Measurements from ENCODE around the gene MMP28. TPM values are rescaled to one million over a fixed set of nuclear protein-coding genes. Genes with fewer than 3 reads are reported as not detected.

The MMP28 gene
- polyA plus RNA-seq, 4 donors = 3.0 to 30.5 (median 24.0) TPM

DNA sequence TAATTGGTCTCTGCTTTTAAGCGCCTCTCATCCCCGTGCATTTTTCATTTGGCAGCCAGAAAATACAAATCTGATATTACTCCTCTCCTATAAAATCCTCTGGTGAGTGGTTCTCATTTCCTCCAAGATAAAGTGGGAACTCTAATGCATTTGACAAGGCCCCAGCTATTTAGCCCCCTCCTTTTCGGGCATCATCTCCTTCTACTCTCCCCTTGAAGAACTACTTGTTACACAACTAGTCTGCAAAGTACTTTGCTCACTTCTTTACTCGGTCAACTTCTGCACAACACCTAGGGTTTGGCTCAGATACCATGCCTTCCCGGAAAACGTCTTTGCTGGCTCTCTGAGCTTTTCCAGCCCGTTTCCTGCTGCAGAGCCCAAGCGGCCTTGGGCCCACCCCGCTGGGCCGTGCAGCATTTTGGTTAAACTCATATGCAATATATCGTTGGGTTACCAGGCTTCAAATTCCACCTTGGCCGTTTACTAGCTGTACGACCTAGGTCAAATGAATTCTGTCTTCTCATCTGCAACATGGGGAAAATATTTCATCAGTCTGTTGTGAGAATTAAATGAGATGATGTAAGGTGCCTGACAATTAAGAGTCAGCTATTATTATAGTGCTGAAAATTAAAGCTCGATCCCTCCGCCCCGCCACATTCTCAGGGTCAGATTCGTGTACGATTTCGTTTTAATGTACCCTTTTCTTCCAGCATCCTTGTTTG lies 13.0 kb upstream of the MMP28 start:
- Histone ChIP-seq H3K4me1 (ENCODE audit: control insufficient read depth in 3 of 3, insufficient read depth in 2 of 3, low read depth in 1 of 3, low read length in 2 of 3) (peaks cover 0 to 7% (median 3%) of the 10 kb centered on the region in 3 donors), H3K36me3 (ENCODE audit: control insufficient read depth in 3 of 3, insufficient read depth in 2 of 3, low read depth in 1 of 3, low read length in 3 of 3) (peaks cover 0 to 8% (median 0%) of the 10 kb centered on the region in 3 donors), H3K27ac (ENCODE audit: low read depth in 1 of 3, low read length in 2 of 3) (peak overlapping the region; percentile 78 to 99 (median 89)), H3K27me3 (ENCODE audit: control insufficient read depth in 3 of 3, insufficient read depth in 3 of 3, low read length in 3 of 3) (no peaks in the 10 kb centered on the region), H3K9me3 (ENCODE audit: control insufficient read depth in 2 of 2, insufficient read depth in 1 of 2, low read depth in 1 of 2, low read length in 1 of 2) (no peaks in the 10 kb centered on the region), H3K4me3 (ENCODE audit: low read depth in 1 of 3, low read length in 3 of 3) (peak overlapping the region in 2 of 3 donors; percentile 13 to 98)
- DNase-seq (no peak), FAIRE-seq (no peak)
- WGBS, 3 donors = 26 to 28% (median 27%) methylated on average over 19 of the region's 19 CpGs

DNA sequence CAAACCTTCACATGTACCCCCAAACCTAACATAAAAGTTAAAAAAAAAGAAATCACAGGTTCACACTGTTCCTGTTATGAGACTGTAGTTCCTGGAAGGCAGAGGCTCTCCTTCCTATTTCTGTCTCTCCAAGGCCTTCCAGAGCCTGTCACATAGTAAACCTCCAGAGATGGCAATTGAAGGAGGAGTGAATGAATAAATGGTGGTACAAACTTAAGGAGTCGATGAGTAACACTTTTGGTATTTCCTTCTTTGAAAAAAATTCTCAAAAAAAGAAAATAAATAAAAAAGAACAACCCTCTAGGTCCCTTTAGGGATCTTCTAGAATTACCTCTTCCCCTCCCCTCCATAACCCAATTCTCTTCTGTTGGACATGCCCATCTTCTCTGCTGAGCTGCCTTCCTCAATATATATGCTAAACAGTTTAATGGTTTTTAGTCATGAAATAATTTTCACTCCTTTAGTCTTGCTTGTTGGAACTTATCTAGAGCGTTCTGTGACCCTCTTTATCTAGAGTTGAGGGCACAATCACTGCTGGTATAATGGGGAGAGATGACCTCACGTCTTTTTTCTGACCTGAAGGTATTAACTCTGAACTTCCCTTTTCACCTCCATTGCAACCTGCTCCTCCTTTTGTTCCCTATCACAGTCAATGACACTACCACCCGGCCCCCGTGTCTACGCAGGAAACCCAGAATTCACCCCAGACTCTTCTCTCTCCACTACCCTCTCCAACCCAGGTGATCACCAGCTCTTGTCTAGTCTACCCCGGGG lies 12.1 kb upstream of the MMP28 start:
- peaks cover 0 to 7% (median 3%) of the 10 kb centered on the region in 3 donors for H3K4me1 ChIP-seq (ENCODE audit: control insufficient read depth in 3 of 3, insufficient read depth in 2 of 3, low read depth in 1 of 3, low read length in 2 of 3)
- no peaks in the 10 kb centered on the region for H3K27me3 ChIP-seq (ENCODE audit: control insufficient read depth in 3 of 3, insufficient read depth in 3 of 3, low read length in 3 of 3)
- no peak overlapping the region for H3K4me3 ChIP-seq (ENCODE audit: low read depth in 1 of 3, low read length in 3 of 3)
- H3K27ac ChIP-seq (ENCODE audit: low read depth in 1 of 3, low read length in 2 of 3) = no peak overlapping the region
- no peaks in the 10 kb centered on the region for H3K9me3 ChIP-seq (ENCODE audit: control insufficient read depth in 2 of 2, insufficient read depth in 1 of 2, low read depth in 1 of 2, low read length in 1 of 2)
- 84 to 86% (median 86%) methylated on average over 7 of the region's 7 CpGs for WGBS, 3 donors
- H3K36me3 ChIP-seq (ENCODE audit: control insufficient read depth in 3 of 3, insufficient read depth in 2 of 3, low read depth in 1 of 3, low read length in 3 of 3) = peaks cover 0 to 2% (median 0%) of the 10 kb centered on the region in 3 donors
- FAIRE-seq (no peak), DNase-seq (no peak)

GRCh38 chr17:35804658-35805192 lies 9.3 kb upstream of the MMP28 start:
- FAIRE-seq (no peak), DNase-seq (peak; percentile 88 to 91)
- 0 to 31% (median 29%) methylated on average over 1 of the region's 1 CpG for WGBS, 3 donors
- H3K27me3 ChIP-seq (ENCODE audit: control insufficient read depth in 3 of 3, insufficient read depth in 3 of 3, low read length in 3 of 3) = no peaks in the 10 kb centered on the region
- peaks cover 0 to 7% (median 0%) of the 10 kb centered on the region in 3 donors for H3K4me1 ChIP-seq (ENCODE audit: control insufficient read depth in 3 of 3, insufficient read depth in 2 of 3, low read depth in 1 of 3, low read length in 2 of 3)
- H3K27ac ChIP-seq (ENCODE audit: low read depth in 1 of 3, low read length in 2 of 3) = no peak overlapping the region
- H3K36me3 ChIP-seq (ENCODE audit: control insufficient read depth in 3 of 3, insufficient read depth in 2 of 3, low read depth in 1 of 3, low read length in 3 of 3) = no peaks in the 10 kb centered on the region
- no peaks in the 10 kb centered on the region for H3K9me3 ChIP-seq (ENCODE audit: control insufficient read depth in 2 of 2, insufficient read depth in 1 of 2, low read depth in 1 of 2, low read length in 1 of 2)
- H3K4me3 ChIP-seq (ENCODE audit: low read depth in 1 of 3, low read length in 3 of 3) = no peak overlapping the region

DNA sequence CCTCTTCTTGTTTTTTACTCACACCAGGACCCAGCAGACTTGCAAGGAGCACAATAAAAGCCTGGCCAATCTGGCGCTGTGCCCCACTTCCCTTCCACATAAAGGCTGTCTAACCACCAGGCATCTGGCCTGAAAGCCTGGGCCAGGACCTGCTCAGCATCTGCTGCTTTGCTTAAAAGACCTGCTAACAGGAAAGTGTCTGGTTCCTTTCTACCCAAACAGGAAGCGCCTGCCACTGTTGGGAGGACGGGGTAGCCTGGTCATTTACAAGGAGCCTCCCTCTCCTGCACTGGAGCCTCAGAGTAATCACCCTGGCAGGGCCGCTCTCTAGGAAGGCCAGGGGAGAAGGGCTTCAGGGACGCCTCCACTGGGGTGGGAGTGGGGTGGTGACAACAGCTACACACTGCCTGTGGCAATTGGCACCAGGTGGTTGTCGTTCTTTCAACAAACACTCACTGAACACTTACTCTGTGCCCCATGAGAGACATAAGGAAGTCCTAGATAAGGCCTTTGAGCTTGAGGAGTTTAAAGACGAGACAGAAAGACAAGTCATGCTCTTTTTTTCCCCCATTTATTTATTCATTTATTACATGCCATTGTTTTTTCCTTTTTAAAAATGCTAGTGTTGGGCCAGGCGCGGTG lies 6.3 kb upstream of the MMP28 start:
- WGBS, 3 donors = 56 to 66% (median 58%) methylated on average over 8 to 9 of the region's 9 CpGs
- no peaks in the 10 kb centered on the region for H3K9me3 ChIP-seq (ENCODE audit: control insufficient read depth in 2 of 2, insufficient read depth in 1 of 2, low read depth in 1 of 2, low read length in 1 of 2)
- peaks cover 0 to 14% (median 0%) of the 10 kb centered on the region in 3 donors for H3K27me3 ChIP-seq (ENCODE audit: control insufficient read depth in 3 of 3, insufficient read depth in 3 of 3, low read length in 3 of 3)
- H3K36me3 ChIP-seq (ENCODE audit: control insufficient read depth in 3 of 3, insufficient read depth in 2 of 3, low read depth in 1 of 3, low read length in 3 of 3) = no peaks in the 10 kb centered on the region
- FAIRE-seq (no peak), DNase-seq (peak; percentile 11 to 19)
- H3K4me1 ChIP-seq (ENCODE audit: control insufficient read depth in 3 of 3, insufficient read depth in 2 of 3, low read depth in 1 of 3, low read length in 2 of 3) = peaks cover 0 to 2% (median 0%) of the 10 kb centered on the region in 3 donors
- H3K4me3 ChIP-seq (ENCODE audit: low read depth in 1 of 3, low read length in 3 of 3) = no peak overlapping the region
- peak overlapping the region in 1 of 3 donors; percentile 5 for H3K27ac ChIP-seq (ENCODE audit: low read depth in 1 of 3, low read length in 2 of 3)

DNA sequence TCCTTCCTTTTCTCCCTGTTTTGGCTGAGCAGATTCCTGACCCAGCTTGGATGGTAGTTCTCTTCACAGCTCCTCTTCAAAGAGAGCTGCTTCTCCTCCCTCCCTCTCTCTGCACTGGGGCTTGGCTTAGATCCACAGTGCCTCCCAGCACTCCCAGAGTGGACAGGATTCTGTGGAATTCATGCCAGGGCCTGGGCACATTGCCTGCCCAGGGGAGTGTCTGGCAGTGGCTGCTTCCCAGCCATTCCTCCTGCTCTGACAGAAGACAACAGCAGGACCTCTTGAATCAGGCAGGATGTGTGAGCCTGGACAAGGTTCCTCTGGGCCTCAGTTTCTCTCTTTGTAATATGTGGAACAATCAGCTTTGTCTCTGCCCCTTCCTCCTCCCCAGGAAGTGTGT lies 4.5 kb upstream of the MMP28 start:
- Histone ChIP-seq H3K27ac (ENCODE audit: low read depth in 1 of 3, low read length in 2 of 3) (no peak overlapping the region), H3K36me3 (ENCODE audit: control insufficient read depth in 3 of 3, insufficient read depth in 2 of 3, low read depth in 1 of 3, low read length in 3 of 3) (no peaks in the 10 kb centered on the region), H3K9me3 (ENCODE audit: control insufficient read depth in 2 of 2, insufficient read depth in 1 of 2, low read depth in 1 of 2, low read length in 1 of 2) (no peaks in the 10 kb centered on the region), H3K4me3 (ENCODE audit: low read depth in 1 of 3, low read length in 3 of 3) (no peak overlapping the region), H3K27me3 (ENCODE audit: control insufficient read depth in 3 of 3, insufficient read depth in 3 of 3, low read length in 3 of 3) (peaks cover 0 to 26% (median 2%) of the 10 kb centered on the region in 3 donors), H3K4me1 (ENCODE audit: control insufficient read depth in 3 of 3, insufficient read depth in 2 of 3, low read depth in 1 of 3, low read length in 2 of 3) (peaks cover 0 to 3% (median 0%) of the 10 kb centered on the region in 3 donors)
- DNase-seq (peak in 1 of 2 donors; percentile 42), FAIRE-seq (no peak)

DNA sequence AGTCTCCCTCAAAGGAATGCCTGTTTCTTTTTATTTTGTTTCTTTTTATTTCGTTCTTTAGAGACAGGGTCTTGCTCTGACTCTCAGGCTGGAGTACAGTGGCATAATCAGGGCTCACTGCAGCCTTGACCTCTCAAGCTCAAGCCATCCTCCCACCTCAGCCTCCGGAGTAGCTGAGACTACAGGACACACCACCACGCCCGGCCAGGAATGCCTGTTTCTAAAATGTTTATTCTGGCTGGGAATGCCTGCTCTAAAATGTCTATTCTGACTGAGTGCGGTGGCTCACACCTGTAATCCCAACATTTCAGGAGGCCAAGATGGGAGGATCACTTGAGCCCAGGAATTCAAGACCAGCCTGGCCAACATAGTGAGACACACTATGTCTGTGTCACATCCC lies 2.5 kb upstream of the MMP28 start:
- no peak overlapping the region for H3K4me3 ChIP-seq (ENCODE audit: low read depth in 1 of 3, low read length in 3 of 3)
- no peaks in the 10 kb centered on the region for H3K36me3 ChIP-seq (ENCODE audit: control insufficient read depth in 3 of 3, insufficient read depth in 2 of 3, low read depth in 1 of 3, low read length in 3 of 3)
- H3K4me1 ChIP-seq (ENCODE audit: control insufficient read depth in 3 of 3, insufficient read depth in 2 of 3, low read depth in 1 of 3, low read length in 2 of 3) = peaks cover 0 to 6% (median 0%) of the 10 kb centered on the region in 3 donors
- FAIRE-seq (no peak), DNase-seq (no peak)
- no peak overlapping the region for H3K27ac ChIP-seq (ENCODE audit: low read depth in 1 of 3, low read length in 2 of 3)
- no peaks in the 10 kb centered on the region for H3K9me3 ChIP-seq (ENCODE audit: control insufficient read depth in 2 of 2, insufficient read depth in 1 of 2, low read depth in 1 of 2, low read length in 1 of 2)
- 77 to 84% (median 80%) methylated on average over 5 of the region's 5 CpGs for WGBS, 3 donors
- H3K27me3 ChIP-seq (ENCODE audit: control insufficient read depth in 3 of 3, insufficient read depth in 3 of 3, low read length in 3 of 3) = peaks cover 0 to 47% (median 6%) of the 10 kb centered on the region in 3 donors

DNA sequence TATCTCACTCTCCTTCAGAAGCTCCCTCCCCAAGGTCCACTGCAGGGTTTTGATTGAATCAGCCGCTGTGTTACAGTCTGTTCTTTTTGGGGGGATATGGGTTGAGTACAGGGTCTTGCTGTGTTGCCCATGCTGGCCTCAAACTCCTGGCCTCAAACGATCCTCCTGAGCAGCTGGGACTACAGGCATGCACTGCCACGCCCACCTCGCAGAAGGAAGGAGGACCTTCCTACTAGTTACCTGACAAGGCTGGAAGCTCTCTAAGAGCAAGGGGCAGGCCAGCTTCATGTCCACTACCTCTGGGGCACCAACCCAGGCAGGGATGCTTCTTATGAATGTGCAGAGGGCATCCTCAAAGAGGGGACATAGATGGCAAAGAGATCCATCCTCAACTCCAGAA lies 1.9 kb upstream of the MMP28 start:
- DNase-seq (peak in 1 of 2 donors; percentile 24), FAIRE-seq (no peak)
- Histone ChIP-seq H3K36me3 (ENCODE audit: control insufficient read depth in 3 of 3, insufficient read depth in 2 of 3, low read depth in 1 of 3, low read length in 3 of 3) (no peaks in the 10 kb centered on the region), H3K27ac (ENCODE audit: low read depth in 1 of 3, low read length in 2 of 3) (no peak overlapping the region), H3K27me3 (ENCODE audit: control insufficient read depth in 3 of 3, insufficient read depth in 3 of 3, low read length in 3 of 3) (peaks cover 0 to 47% (median 6%) of the 10 kb centered on the region in 3 donors), H3K4me1 (ENCODE audit: control insufficient read depth in 3 of 3, insufficient read depth in 2 of 3, low read depth in 1 of 3, low read length in 2 of 3) (peaks cover 0 to 6% (median 0%) of the 10 kb centered on the region in 3 donors), H3K9me3 (ENCODE audit: control insufficient read depth in 2 of 2, insufficient read depth in 1 of 2, low read depth in 1 of 2, low read length in 1 of 2) (no peaks in the 10 kb centered on the region), H3K4me3 (ENCODE audit: low read depth in 1 of 3, low read length in 3 of 3) (no peak overlapping the region)
- WGBS, 3 donors = 33 to 57% (median 36%) methylated on average over 4 of the region's 4 CpGs

DNA sequence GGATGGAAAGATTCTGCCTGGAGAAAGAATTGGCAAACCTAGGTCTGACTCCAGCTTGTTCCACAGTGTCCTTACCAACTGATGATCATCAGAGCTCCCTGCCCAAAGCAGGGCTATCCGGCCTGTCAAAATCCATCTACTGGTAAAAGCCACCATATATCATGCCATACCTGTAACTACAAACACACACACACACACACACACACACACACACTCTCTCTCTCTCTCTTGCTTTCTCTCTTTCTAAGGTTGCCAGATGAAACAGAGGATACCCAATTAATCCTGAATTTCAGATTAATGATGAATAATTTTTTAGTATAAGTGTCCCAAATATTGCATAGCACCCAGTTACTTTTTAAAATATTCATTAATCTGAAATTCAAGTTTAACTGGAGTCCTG lies 1.5 kb upstream of the MMP28 start:
- 81 to 100% (median 93%) methylated on average over 1 of the region's 1 CpG for WGBS, 3 donors
- H3K9me3 ChIP-seq (ENCODE audit: control insufficient read depth in 2 of 2, insufficient read depth in 1 of 2, low read depth in 1 of 2, low read length in 1 of 2) = no peaks in the 10 kb centered on the region
- H3K4me1 ChIP-seq (ENCODE audit: control insufficient read depth in 3 of 3, insufficient read depth in 2 of 3, low read depth in 1 of 3, low read length in 2 of 3) = peaks cover 0 to 6% (median 0%) of the 10 kb centered on the region in 3 donors
- H3K4me3 ChIP-seq (ENCODE audit: low read depth in 1 of 3, low read length in 3 of 3) = no peak overlapping the region
- no peak for FAIRE-seq
- H3K27me3 ChIP-seq (ENCODE audit: control insufficient read depth in 3 of 3, insufficient read depth in 3 of 3, low read length in 3 of 3) = peaks cover 0 to 51% (median 6%) of the 10 kb centered on the region in 3 donors
- no peak overlapping the region for H3K27ac ChIP-seq (ENCODE audit: low read depth in 1 of 3, low read length in 2 of 3)
- no peak for DNase-seq
- H3K36me3 ChIP-seq (ENCODE audit: control insufficient read depth in 3 of 3, insufficient read depth in 2 of 3, low read depth in 1 of 3, low read length in 3 of 3) = no peaks in the 10 kb centered on the region
